Upper lobe of left lung (tissue), 6 donors: Measurements from ENCODE around the gene ADAMTS17. TPM values are rescaled to one million over a fixed set of nuclear protein-coding genes. Genes with fewer than 3 reads are reported as not detected.

Experiments
- ATAC-seq, 2 donors: fragments of 200-7000 bp; cut with Tn5 transposase; one replicate each; pipeline ENCODE4 v1.9.1; 2022; ENCODE audit warnings: mild to moderate bottlenecking in 2 of 2, moderate library complexity in 2 of 2; ENCODE audit not compliant: low FRiP score in 2 of 2
- DNase-seq, 2 donors: peaks; one replicate each; pipeline ENCODE4 v3.0.0-alpha.2; 2019 to 2020
- H3K27ac ChIP-seq, 4 donors: fragments of 200-600 bp; sonication (generic); one replicate each; pipeline ENCODE4 v1.5.1; 2016 to 2019
- H3K27me3 ChIP-seq, 4 donors: fragments of 200-600 bp; sonication (generic); one replicate each; pipeline ENCODE4 v1.5.1; 2017 to 2019
- H3K36me3 ChIP-seq, 4 donors: fragments of 200-600 bp; sonication (generic); one replicate each; pipeline ENCODE4 v1.5.1; 2016 to 2019
- H3K4me1 ChIP-seq, 4 donors: fragments of 200-600 bp; sonication (generic); one replicate each; pipeline ENCODE4 v1.5.1; 2018 to 2019
- H3K4me3 ChIP-seq, 4 donors: fragments of 200-600 bp; sonication (generic); one replicate each; pipeline ENCODE4 v1.5.1; 2017 to 2019; ENCODE audit warnings: mild to moderate bottlenecking in 2 of 4, moderate library complexity in 1 of 4
- H3K9me3 ChIP-seq, 4 donors: fragments of 200-600 bp; sonication (generic); one replicate each; pipeline ENCODE4 v1.5.1; 2018 to 2019
- EP300 ChIP-seq, 4 donors: sonication (generic); formaldehyde crosslinking; IDR thresholded peaks; one replicate each; pipeline ENCODE4 v1.5.1; 2017; ENCODE audit warnings: antibody characterized with exemption in 4 of 4, control low read depth in 2 of 4
- POLR2A ChIP-seq, 4 donors: fragments of 450-650 bp; IDR thresholded peaks; one replicate each; pipeline ENCODE4 v1.5.1; 2016 to 2017; ENCODE audit warnings: antibody characterized with exemption in 4 of 4, mild to moderate bottlenecking in 2 of 4
- POLR2AphosphoS5 ChIP-seq, 2 donors: sonication (generic); formaldehyde crosslinking; IDR thresholded peaks; one replicate each; pipeline ENCODE4 v1.5.1; 2017; ENCODE audit warnings: antibody characterized with exemption in 2 of 2
- WGBS, 2 donors: methylation state at CpG; one replicate each; pipeline ENCODE4 v1.1.5; 2017 to 2018; 5-methylcytosine and 5-hydroxymethylcytosine counted together
- total RNA-seq, 6 donors: library from RNA; depleted of rRNA in 4 of 6; stranded (reverse); fragments of >200 nt in 4 of 6; gene quantifications; one replicate each; pipeline versions ENCODE4 v1.1.0 to v1.2.1, GENCODE V29; 2016 to 2021
- TF ChIP-seq, protein P1 (sequence below), 6 experiments: fragments of 450-650 bp in 4 of 6; fragments of 200-600 bp in 2 of 6; sonication (generic) in 2 of 6; IDR thresholded peaks; one replicate each; pipeline ENCODE4 v1.5.1; 2016 to 2019; ENCODE audit warnings: antibody characterized with exemption in 6 of 6
- donor health status: DM: no; HTN: no; CAD: no; lungs with moderate emphysema.
- donor health status: DM: no; HTN: yes; CAD: no; lungs with severe emphysema.

ADAMTS17 gene
- total RNA-seq, 6 donors from 2014 or later = 3.2 to 11.5 (median 5.7) TPM

DNA sequence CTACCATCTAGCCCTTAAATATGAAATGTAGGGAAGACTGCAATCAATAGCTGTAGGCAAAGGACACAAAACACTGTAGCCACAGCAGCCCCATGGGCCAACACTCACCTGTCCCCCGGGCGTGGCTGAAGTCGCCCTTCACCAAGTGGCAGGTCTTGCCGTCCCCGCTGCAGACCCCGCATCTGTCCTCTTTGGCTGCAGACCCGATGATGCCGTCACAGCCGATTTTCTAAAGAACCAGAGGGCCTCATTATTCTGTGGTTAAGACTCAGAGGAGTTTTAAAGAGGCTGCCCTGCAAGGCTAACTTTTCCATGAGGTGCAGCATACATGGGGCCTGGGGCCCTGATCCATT, 245.6 kb downstream of the ADAMTS17 start:
- no peaks in the 10 kb centered on the region for H3K36me3 ChIP-seq
- H3K4me1 ChIP-seq = no peaks in the 10 kb centered on the region
- no peak overlapping the region for H3K4me3 ChIP-seq
- TF ChIP-seq EP300 (IDR thresholded peaks at IDR 0.05) (no peak), POLR2AphosphoS5 (IDR thresholded peaks at IDR 0.05) (no peak)
- H3K27ac ChIP-seq = no peak overlapping the region
- DNase-seq (no peak), ATAC-seq (no peak)
- H3K27me3 ChIP-seq = no peaks in the 10 kb centered on the region
- 84 to 91% methylated on average over 6 to 9 of the region's 9 CpGs for WGBS, 2 donors
- H3K9me3 ChIP-seq = no peaks in the 10 kb centered on the region

DNA sequence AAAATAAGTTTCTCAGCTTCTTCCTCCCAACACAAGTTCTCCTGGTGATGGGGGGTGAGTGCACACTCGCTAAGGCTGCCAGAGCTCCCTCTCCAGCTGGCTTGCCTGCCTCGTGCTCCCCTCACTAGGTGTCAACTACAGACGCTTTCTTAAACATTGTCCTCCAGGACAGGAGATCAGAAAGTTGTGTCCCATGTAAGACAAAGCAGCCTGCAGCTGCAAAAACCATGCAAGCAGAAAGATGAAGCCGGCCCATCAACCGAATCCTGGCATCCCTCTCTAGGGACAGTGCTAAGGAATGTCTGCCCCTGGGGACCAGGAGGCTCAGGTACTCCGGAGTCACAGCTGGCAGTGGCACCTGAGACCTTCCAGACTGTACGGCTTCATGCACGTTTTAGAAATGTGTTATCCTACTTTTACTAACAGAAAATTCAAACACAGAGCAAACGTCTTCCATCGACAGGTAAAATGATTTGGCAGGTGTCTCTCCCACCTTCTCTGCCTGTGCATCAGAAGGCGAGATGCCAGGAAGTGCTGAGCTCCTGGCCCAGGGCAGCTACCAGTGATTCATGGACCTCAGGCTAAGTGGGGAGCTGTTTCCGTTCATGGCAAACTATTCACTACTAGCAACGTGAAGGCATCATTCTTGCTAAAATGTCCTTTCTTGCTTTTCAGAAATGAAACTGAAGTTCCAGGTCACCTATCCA, 246.1 kb downstream of the ADAMTS17 start:
- no peak for DNase-seq
- 79 to 90% methylated on average over 10 to 13 of the region's 13 CpGs for WGBS, 2 donors

DNA sequence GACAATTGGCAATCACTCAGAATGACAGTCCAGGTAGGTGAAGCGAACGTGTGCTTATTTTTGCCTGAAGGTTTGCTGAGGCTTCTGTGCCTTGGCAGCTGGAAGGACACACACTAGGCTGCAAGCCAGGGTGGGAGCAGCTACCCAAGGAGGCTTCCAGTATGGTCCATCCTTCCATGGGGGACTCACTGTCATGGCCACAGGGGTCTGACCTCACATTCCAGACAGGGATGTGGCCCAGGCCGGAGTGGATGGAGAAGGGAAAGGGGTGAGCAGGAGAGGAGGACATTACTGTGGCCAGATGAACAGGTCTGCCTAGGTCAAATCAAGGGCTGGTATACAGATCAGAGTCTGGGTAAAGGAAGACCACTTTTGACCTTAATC, 247.7 kb downstream of the ADAMTS17 start:
- no peaks in the 10 kb centered on the region for H3K9me3 ChIP-seq
- no peak for TF ChIP-seq POLR2AphosphoS5 (IDR thresholded peaks at IDR 0.05)
- TF ChIP-seq, protein P1, sequence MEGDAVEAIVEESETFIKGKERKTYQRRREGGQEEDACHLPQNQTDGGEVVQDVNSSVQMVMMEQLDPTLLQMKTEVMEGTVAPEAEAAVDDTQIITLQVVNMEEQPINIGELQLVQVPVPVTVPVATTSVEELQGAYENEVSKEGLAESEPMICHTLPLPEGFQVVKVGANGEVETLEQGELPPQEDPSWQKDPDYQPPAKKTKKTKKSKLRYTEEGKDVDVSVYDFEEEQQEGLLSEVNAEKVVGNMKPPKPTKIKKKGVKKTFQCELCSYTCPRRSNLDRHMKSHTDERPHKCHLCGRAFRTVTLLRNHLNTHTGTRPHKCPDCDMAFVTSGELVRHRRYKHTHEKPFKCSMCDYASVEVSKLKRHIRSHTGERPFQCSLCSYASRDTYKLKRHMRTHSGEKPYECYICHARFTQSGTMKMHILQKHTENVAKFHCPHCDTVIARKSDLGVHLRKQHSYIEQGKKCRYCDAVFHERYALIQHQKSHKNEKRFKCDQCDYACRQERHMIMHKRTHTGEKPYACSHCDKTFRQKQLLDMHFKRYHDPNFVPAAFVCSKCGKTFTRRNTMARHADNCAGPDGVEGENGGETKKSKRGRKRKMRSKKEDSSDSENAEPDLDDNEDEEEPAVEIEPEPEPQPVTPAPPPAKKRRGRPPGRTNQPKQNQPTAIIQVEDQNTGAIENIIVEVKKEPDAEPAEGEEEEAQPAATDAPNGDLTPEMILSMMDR (IDR thresholded peaks at IDR 0.05) = no peak
- no peak for TF ChIP-seq POLR2A (IDR thresholded peaks at IDR 0.05)
- TF ChIP-seq EP300 (IDR thresholded peaks at IDR 0.05) = no peak
- H3K27ac ChIP-seq = no peak overlapping the region
- WGBS, 2 donors = 82 to 95% methylated on average over 3 of the region's 3 CpGs
- no peak overlapping the region for H3K4me3 ChIP-seq
- no peaks in the 10 kb centered on the region for H3K27me3 ChIP-seq
- no peaks in the 10 kb centered on the region for H3K36me3 ChIP-seq
- H3K4me1 ChIP-seq = no peaks in the 10 kb centered on the region
- DNase-seq (no peak), ATAC-seq (no peak)

More for the DNA sequence above, 246.1 kb downstream of the ADAMTS17 start:
- Histone ChIP-seq H3K27me3 (no peaks in the 10 kb centered on the region), H3K36me3 (no peaks in the 10 kb centered on the region), H3K4me3 (no peak overlapping the region), H3K27ac (no peak overlapping the region), H3K4me1 (no peaks in the 10 kb centered on the region), H3K9me3 (no peaks in the 10 kb centered on the region)
- ATAC-seq = no peak
- TF ChIP-seq POLR2AphosphoS5 (IDR thresholded peaks at IDR 0.05) = no peak
- TF ChIP-seq, protein P1 (IDR thresholded peaks at IDR 0.05) = no peak
- no peak for TF ChIP-seq POLR2A (IDR thresholded peaks at IDR 0.05)
- no peak for TF ChIP-seq EP300 (IDR thresholded peaks at IDR 0.05)

- Histone ChIP-seq H3K36me3 (no peaks in the 10 kb centered on the region), H3K4me3 (no peak overlapping the region), H3K27ac (no peak overlapping the region), H3K4me1 (no peaks in the 10 kb centered on the region), H3K27me3 (no peaks in the 10 kb centered on the region), H3K9me3 (no peaks in the 10 kb centered on the region)
- 65 to 83% methylated on average over 10 to 13 of the region's 13 CpGs for whole genome bisulfite sequencing, 2 donors
- ATAC-seq = no peak
- TF ChIP-seq, protein P1 (IDR thresholded peaks at IDR 0.05) = no peak
- no peak for TF ChIP-seq EP300 (IDR thresholded peaks at IDR 0.05)
- TF ChIP-seq POLR2A (IDR thresholded peaks at IDR 0.05) = no peak
- TF ChIP-seq POLR2AphosphoS5 (IDR thresholded peaks at IDR 0.05) = no peak
- peak in 1 of 2 donors; percentile 17 for DNase-seq
Measured at GRCh38 chr15:100093211-100094126, 248.3 kb downstream of the ADAMTS17 start.

DNA sequence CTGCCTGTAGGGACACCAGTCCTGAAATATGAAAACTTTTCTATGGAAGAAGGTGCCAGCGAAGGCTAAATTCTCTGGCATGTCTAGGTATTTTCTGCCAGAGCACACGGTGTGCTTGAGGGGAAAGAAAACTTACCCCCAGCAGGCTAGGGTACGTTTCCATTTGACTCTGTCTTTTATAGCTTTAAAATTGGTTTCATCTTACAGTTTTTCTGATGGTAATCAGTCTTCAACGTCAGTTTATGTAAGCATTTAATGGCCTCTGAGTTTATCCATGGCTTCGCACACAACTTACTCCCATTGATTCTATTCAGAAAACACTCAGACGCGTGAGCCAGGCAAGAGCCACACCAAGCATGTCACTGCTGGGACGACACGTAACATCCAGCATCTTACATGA, 249.7 kb downstream of the ADAMTS17 start:
- Histone ChIP-seq H3K27me3 (no peaks in the 10 kb centered on the region), H3K4me3 (no peak overlapping the region), H3K27ac (no peak overlapping the region), H3K36me3 (no peaks in the 10 kb centered on the region), H3K9me3 (no peaks in the 10 kb centered on the region), H3K4me1 (no peaks in the 10 kb centered on the region)
- TF ChIP-seq EP300 (IDR thresholded peaks at IDR 0.05) (no peak), POLR2AphosphoS5 (IDR thresholded peaks at IDR 0.05) (no peak), POLR2A (IDR thresholded peaks at IDR 0.05) (no peak)
- TF ChIP-seq, protein P1 (IDR thresholded peaks at IDR 0.05) = no peak
- 79 to 82% methylated on average over 9 of the region's 9 CpGs for WGBS, 2 donors
- DNase-seq = no peak
- ATAC-seq = no peak
